ENCODE measurements around the gene FBXW8.

DNA sequence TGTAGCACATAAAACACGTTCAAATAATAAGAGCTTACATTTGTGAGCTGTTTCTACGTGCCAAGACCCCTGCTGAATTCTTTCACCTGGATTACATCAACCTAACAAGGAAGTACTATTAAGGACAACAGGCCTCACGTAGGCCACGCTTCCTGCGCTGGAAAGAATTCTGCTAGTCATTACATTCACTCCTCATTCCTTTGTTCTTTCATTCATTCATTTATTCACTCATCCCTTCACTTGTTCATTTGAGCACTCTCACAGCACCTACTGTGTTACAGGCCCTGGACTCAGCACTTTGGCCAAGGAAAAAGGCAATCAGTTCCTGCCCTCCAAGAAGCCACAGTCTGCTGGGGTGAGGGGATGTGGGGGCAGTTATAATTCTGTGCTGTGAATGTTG is 160.3 kb downstream of the FBXW8 start:
- TF ChIP-seq, protein P1, sequence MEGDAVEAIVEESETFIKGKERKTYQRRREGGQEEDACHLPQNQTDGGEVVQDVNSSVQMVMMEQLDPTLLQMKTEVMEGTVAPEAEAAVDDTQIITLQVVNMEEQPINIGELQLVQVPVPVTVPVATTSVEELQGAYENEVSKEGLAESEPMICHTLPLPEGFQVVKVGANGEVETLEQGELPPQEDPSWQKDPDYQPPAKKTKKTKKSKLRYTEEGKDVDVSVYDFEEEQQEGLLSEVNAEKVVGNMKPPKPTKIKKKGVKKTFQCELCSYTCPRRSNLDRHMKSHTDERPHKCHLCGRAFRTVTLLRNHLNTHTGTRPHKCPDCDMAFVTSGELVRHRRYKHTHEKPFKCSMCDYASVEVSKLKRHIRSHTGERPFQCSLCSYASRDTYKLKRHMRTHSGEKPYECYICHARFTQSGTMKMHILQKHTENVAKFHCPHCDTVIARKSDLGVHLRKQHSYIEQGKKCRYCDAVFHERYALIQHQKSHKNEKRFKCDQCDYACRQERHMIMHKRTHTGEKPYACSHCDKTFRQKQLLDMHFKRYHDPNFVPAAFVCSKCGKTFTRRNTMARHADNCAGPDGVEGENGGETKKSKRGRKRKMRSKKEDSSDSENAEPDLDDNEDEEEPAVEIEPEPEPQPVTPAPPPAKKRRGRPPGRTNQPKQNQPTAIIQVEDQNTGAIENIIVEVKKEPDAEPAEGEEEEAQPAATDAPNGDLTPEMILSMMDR (tag by site-specific recombination; IDR thresholded peaks at IDR 0.05) = no peak
- TF ChIP-seq KLF9 (tag by site-specific recombination; IDR thresholded peaks at IDR 0.05; ENCODE audit: low read depth) = no peak
- no peak for TF ChIP-seq KLF10 (tag by site-specific recombination; IDR thresholded peaks at IDR 0.05)
